GM20000 (cell line): ENCODE data around the gene TRMO.
A peak's percentile ranks its signal among the peaks of the same experiment; 100 is the strongest.

Experiments used
- DNase-seq: peaks from one replicate; pipeline ENCODE4 v3.0.0; 2012; ENCODE audit warnings: low spot score
- TF ChIP-seq, protein P1 (sequence below): IDR thresholded peaks from 2 replicates; pipeline ENCODE4 v1.5.1; 2012; ENCODE audit warnings: mild to moderate bottlenecking, control low read depth; ENCODE audit errors: extremely low read depth, missing control alignments

TRMO gene

DNA sequence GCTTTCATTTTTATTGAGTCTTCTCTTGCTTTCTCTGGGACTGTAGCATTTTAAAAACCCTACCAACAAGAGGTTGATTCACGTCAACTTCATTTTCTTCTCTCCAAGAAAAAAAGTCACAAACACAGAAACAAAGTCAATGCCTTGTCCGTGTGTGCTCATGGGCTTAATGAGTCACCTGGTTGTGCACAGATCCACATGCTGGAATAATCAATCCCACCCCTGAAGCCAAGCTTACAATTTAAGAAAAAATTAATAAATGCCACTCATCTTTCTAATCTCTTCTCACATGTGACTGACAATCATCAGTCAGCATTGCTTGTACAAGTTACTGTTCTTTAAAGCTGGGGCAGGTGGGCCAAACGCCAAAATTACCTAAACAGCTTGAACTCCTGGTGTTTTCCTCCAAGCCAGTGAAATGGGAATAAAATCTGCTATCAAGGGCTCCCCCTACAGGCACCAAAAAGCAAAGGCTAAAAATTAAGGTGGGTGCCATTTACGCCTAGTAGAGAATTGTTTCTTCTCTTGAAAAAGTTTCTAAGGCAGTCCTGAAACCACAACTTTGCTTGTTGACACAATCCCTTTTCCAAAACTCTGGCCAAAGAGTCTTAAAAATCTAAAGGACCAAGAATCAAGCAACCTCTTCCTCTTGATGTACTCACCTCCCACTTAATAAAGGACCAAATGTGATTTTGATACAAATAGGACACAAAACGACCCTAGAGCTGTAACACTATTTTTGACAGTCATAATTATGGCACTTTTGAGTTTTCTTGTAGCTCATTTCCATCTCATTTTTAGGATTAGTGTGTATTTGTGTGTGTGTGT lies 21.3 kb downstream of the TRMO start:
- DNase-seq: peak; percentile 46
- TF ChIP-seq, protein P1, sequence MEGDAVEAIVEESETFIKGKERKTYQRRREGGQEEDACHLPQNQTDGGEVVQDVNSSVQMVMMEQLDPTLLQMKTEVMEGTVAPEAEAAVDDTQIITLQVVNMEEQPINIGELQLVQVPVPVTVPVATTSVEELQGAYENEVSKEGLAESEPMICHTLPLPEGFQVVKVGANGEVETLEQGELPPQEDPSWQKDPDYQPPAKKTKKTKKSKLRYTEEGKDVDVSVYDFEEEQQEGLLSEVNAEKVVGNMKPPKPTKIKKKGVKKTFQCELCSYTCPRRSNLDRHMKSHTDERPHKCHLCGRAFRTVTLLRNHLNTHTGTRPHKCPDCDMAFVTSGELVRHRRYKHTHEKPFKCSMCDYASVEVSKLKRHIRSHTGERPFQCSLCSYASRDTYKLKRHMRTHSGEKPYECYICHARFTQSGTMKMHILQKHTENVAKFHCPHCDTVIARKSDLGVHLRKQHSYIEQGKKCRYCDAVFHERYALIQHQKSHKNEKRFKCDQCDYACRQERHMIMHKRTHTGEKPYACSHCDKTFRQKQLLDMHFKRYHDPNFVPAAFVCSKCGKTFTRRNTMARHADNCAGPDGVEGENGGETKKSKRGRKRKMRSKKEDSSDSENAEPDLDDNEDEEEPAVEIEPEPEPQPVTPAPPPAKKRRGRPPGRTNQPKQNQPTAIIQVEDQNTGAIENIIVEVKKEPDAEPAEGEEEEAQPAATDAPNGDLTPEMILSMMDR: peak; percentile 53

GRCh38 chr9:97900103-97900737 lies 22.1 kb downstream of the TRMO start:
- TF ChIP-seq, protein P1: no peak

GRCh38 chr9:97895695-97896332 lies 26.5 kb downstream of the TRMO start:
- TF ChIP-seq, protein P1: no peak
- no peak for DNase-seq

More at GRCh38 chr9:97900103-97900737, 22.1 kb downstream of the TRMO start:
- no peak for DNase-seq

- TF ChIP-seq, protein P1: no peak
- DNase-seq: no peak
Observed at GRCh38 chr9:97895211-97895610, 27.1 kb downstream of the TRMO start.

DNA sequence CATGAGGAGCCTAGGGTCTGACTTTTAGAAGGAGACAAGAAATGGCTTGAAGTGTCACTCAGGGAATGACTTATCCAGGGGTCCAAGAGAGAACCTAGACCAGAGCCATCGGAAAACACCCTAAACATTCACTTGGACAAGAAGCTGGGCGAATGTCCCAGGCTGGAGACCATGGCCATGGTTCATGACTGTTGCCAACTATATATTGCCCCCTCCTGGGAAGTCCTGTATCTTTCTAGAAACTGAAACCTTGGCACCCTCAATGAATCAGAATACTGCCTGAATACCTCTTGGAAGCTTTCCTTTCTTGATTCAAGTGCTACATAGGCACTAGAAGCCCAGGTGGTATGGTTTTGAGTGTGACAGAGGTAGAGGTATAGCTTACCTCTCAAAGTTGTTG lies 29.9 kb downstream of the TRMO start:
- DNase-seq: no peak
- TF ChIP-seq, protein P1: no peak

- TF ChIP-seq, protein P1: no peak
- no peak for DNase-seq
Observed at GRCh38 chr9:97891736-97892135, 30.6 kb downstream of the TRMO start.
